HFF-Myc (cell line): ENCODE data around the gene SLC8A3.

Source experiments
- DNase-seq: peaks from one replicate; pipeline ENCODE4 v3.0.0-alpha.2; 2011; ENCODE audit warnings: low read depth; ENCODE audit errors: extremely low read depth
- H3K4me3 ChIP-seq: replicated peaks from 2 replicates; pipeline ENCODE4 v1.5.1; 2011; ENCODE audit warnings: low read depth, mild to moderate bottlenecking, control low read depth, low read length
- TF ChIP-seq, protein P1 (sequence below): IDR thresholded peaks from 2 replicates; pipeline ENCODE4 v1.5.1; 2012; ENCODE audit warnings: mild to moderate bottlenecking, low read depth, low read length, control low read depth; ENCODE audit errors: missing control alignments

SLC8A3 gene

GRCh38 chr14:70032447-70032846 is 156.3 kb downstream of the SLC8A3 start:
- TF ChIP-seq, protein P1, sequence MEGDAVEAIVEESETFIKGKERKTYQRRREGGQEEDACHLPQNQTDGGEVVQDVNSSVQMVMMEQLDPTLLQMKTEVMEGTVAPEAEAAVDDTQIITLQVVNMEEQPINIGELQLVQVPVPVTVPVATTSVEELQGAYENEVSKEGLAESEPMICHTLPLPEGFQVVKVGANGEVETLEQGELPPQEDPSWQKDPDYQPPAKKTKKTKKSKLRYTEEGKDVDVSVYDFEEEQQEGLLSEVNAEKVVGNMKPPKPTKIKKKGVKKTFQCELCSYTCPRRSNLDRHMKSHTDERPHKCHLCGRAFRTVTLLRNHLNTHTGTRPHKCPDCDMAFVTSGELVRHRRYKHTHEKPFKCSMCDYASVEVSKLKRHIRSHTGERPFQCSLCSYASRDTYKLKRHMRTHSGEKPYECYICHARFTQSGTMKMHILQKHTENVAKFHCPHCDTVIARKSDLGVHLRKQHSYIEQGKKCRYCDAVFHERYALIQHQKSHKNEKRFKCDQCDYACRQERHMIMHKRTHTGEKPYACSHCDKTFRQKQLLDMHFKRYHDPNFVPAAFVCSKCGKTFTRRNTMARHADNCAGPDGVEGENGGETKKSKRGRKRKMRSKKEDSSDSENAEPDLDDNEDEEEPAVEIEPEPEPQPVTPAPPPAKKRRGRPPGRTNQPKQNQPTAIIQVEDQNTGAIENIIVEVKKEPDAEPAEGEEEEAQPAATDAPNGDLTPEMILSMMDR, result no peak
- no peak overlapping the region for H3K4me3 ChIP-seq
- DNase-seq, result no peak

GRCh38 chr14:70032016-70032415 is 156.7 kb downstream of the SLC8A3 start:
- no peak overlapping the region for H3K4me3 ChIP-seq
- TF ChIP-seq, protein P1, result no peak
- DNase-seq, result no peak

DNA sequence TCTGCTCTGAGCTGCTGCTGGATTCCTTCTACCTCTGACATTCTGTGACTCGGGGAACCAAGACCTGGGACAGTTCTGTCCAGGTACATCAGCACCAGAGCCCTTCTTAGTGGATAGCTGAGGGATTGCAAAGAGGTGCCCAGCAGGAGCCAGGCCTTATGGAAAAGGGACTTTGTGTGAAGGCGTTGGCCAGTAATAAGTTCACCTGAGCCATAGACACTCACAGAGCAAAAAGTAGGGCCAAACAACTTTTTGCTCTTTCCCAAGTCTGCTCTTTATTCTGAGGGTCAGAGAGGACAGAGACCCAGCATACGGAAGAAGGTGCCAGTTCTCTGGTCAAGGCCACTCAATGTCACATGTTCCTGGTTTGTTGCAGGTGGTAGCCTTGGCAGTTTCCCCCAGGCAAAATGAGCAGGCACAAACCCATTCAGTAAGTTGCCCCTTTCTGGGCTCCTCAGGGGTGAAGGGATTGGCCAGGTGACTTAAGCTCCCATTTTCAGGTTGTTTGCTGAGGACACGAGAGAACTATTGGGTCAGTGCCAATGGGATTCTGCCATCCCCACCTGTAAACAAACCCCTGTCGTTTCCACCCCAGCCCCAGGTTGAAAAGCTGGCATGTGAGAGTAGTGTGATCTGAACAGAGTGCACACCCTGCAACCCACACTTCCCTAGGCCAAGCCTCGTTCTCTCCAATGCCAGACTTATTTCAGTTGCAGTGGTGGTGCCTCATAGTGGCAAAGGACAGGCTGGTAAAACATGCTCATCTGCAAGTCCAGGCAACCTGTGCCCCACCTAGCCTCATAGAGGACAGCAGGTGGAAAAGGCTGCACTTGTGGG is 159.2 kb downstream of the SLC8A3 start:
- TF ChIP-seq, protein P1, result no peak
- DNase-seq, result no peak
- no peak overlapping the region for H3K4me3 ChIP-seq

DNA sequence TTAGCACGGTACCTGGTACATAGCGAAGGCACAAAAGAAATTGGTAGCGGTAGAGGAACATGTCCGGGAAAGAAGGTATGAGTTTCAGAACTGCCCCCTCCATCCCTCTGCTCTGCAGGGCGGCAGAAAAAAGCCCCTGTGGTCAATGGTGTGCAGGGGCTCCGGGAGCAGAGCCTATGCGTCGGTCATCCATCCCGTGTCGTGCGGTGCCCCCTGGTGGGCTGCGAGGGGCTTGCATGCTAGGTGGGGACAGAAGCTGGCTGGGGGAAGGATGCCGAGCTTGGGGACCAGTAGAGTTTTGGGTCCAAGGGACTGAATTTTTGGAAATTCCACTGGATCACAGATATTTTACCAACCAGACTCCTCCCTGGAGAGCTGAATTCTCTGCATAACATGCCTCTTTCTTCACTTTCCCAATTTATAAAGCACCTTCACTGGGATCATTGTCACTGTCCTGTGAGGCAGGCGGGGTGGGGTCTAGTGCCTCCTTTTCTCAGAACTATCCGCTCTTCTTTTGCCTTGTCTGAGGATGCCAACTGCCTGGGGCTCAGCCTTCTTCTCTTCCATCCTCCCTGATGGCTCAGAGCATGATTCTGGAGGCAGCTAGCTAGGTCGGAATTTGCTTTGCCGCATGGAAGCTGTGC is 160.8 kb downstream of the SLC8A3 start:
- H3K4me3 ChIP-seq, result no peak overlapping the region
- TF ChIP-seq, protein P1, result peak; percentile 97
- no peak for DNase-seq

DNA sequence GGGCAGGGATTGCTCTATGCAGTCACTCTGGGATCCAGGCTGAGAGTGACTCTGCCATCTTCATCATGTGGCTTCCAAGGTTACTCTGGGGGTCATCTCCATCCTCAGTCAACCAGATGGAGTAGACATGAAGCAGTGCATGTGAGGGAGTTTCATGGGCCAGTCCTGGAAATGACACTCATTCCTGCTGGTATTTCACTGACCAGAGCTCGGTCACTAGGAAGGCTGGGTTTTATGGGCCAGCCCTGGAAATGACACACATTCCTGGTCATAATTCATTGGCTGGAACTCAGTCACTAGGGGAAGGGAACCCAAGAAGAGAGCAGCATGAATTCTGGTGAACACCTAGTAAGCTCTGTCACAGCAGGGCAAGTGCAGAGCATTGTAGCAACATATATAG is 164.9 kb downstream of the SLC8A3 start:
- TF ChIP-seq, protein P1, result no peak
- no peak overlapping the region for H3K4me3 ChIP-seq
- no peak for DNase-seq

DNA sequence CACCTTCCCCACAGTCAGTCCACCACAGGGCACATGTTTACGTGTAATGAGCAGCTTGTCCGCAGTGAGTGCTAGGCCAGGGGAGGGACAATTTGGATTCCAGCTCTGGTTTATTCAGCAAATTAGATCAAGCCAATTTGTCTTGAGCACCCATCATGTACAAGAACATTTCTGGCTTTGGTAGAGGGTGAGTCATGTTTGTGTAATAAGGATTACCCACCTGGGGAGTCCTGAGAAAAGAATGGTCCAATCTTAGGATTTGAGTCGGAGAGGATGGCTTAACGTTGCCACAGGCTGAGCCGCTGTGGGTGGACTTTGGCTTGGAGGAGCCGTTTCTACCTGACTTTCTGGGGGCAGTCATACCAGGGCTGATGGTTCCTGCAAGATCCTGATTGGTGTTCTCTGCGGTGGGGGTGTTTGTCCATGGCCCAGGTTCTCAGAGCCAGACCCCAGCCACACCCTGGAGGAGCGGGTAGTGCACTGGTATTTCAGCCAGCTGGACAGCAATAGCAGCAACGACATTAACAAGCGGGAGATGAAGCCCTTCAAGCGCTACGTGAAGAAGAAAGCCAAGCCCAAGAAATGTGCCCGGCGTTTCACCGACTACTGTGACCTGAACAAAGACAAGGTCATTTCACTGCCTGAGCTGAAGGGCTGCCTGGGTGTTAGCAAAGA is 165.8 kb downstream of the SLC8A3 start:
- TF ChIP-seq, protein P1, result no peak
- no peak overlapping the region for H3K4me3 ChIP-seq
- DNase-seq, result no peak
